GM19043 (cell line): Measurements from ENCODE around the gene MEG3.

Experiments
- ATAC-seq: cut with Tn5 transposase; IDR thresholded peaks from one replicate; pipeline ENCODE4 v1.9.1; 2021; ENCODE audit warnings: low read depth; ENCODE audit not compliant: unreplicated experiment

MEG3 gene

GRCh38 chr14:100825713-100826331 is at the start of gene MEG3:
MEG3 (plus strand) TSS chr14:100826118.
- no peak for ATAC-seq

GRCh38 chr14:100776681-100777365 is 49.1 kb upstream of the MEG3 start:
- no peak for ATAC-seq

GRCh38 chr14:100777366-100777817 is 48.5 kb upstream of the MEG3 start:
- ATAC-seq = no peak

- no peak for ATAC-seq
Measured at GRCh38 chr14:100777818-100778525, 47.9 kb upstream of the MEG3 start.

- no peak for ATAC-seq
Measured at GRCh38 chr14:100778526-100778882, 47.4 kb upstream of the MEG3 start.

GRCh38 chr14:100778951-100779690 is 46.8 kb upstream of the MEG3 start:
- no peak for ATAC-seq

GRCh38 chr14:100779691-100780080 is 46.2 kb upstream of the MEG3 start:
- no peak for ATAC-seq

- ATAC-seq = no peak
Measured at GRCh38 chr14:100780246-100780645, 45.7 kb upstream of the MEG3 start.

GRCh38 chr14:100780646-100781355 is 45.1 kb upstream of the MEG3 start:
- no peak for ATAC-seq

GRCh38 chr14:100781952-100782351 is 44.0 kb upstream of the MEG3 start:
- no peak for ATAC-seq

GRCh38 chr14:100782516-100783320 is 43.2 kb upstream of the MEG3 start:
- ATAC-seq = no peak

- no peak for ATAC-seq
Measured at GRCh38 chr14:100783630-100784370, 42.1 kb upstream of the MEG3 start.

- ATAC-seq = no peak
Measured at GRCh38 chr14:100784523-100785337, 41.2 kb upstream of the MEG3 start.

- no peak for ATAC-seq
Measured at GRCh38 chr14:100785338-100785615, 40.6 kb upstream of the MEG3 start.

GRCh38 chr14:100785626-100786025 is 40.3 kb upstream of the MEG3 start:
- ATAC-seq = no peak

- no peak for ATAC-seq
Measured at GRCh38 chr14:100786131-100786530, 39.8 kb upstream of the MEG3 start.

- ATAC-seq = no peak
Measured at GRCh38 chr14:100786576-100787219, 39.2 kb upstream of the MEG3 start.

GRCh38 chr14:100787659-100788058 is 38.3 kb upstream of the MEG3 start:
- no peak for ATAC-seq
